GM12872 (cell line): Measurements from ENCODE around the gene EXOC3L1.

Source experiments
- TF ChIP-seq, protein P1 (sequence below): IDR thresholded peaks from 3 replicates; pipeline ENCODE4 v1.5.1; 2011; ENCODE audit warnings: low read depth, mild to moderate bottlenecking, low read length, moderate library complexity; ENCODE audit not compliant: insufficient read depth

The EXOC3L1 gene

GRCh38 chr16:67192781-67193361 lies 2.9 kb upstream of the EXOC3L1 start:
- TF ChIP-seq, protein P1, sequence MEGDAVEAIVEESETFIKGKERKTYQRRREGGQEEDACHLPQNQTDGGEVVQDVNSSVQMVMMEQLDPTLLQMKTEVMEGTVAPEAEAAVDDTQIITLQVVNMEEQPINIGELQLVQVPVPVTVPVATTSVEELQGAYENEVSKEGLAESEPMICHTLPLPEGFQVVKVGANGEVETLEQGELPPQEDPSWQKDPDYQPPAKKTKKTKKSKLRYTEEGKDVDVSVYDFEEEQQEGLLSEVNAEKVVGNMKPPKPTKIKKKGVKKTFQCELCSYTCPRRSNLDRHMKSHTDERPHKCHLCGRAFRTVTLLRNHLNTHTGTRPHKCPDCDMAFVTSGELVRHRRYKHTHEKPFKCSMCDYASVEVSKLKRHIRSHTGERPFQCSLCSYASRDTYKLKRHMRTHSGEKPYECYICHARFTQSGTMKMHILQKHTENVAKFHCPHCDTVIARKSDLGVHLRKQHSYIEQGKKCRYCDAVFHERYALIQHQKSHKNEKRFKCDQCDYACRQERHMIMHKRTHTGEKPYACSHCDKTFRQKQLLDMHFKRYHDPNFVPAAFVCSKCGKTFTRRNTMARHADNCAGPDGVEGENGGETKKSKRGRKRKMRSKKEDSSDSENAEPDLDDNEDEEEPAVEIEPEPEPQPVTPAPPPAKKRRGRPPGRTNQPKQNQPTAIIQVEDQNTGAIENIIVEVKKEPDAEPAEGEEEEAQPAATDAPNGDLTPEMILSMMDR: no peak

GRCh38 chr16:67191995-67192681 lies 2.2 kb upstream of the EXOC3L1 start, which contains the start of gene E2F4:
Gene E2F4, plus strand, starts transcription at chr16:67192155. Its CDS starts 73 bp downstream, at chr16:67192228.
- TF ChIP-seq, protein P1: no peak

DNA sequence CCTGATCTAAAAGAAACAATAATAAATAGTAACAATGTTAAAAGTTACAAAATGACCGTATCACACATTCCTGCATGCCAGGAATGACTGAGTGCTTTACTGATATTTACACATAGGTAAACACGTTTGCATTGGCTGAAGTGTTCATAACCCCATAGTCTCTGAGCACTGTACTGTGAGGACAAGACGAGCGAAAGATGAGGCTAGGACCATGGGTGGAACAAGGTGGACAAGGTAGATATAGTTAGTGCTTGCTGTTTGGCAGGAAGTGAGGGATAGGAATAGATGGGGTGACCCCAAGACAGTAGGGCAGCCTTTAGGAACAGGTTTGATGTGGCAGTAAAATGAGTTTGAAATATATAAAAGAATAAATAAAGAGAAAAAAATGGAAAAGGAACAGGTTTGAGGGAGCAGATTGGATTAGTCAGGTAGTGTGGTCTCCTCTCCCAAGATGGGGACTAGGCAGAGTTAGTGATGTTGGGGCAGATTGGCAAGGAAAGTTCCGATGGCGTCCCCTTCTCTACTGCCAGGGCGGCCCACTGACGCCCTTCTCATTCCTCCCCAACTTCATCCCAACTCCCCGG lies 1.6 kb upstream of the EXOC3L1 start:
- TF ChIP-seq, protein P1: no peak

DNA sequence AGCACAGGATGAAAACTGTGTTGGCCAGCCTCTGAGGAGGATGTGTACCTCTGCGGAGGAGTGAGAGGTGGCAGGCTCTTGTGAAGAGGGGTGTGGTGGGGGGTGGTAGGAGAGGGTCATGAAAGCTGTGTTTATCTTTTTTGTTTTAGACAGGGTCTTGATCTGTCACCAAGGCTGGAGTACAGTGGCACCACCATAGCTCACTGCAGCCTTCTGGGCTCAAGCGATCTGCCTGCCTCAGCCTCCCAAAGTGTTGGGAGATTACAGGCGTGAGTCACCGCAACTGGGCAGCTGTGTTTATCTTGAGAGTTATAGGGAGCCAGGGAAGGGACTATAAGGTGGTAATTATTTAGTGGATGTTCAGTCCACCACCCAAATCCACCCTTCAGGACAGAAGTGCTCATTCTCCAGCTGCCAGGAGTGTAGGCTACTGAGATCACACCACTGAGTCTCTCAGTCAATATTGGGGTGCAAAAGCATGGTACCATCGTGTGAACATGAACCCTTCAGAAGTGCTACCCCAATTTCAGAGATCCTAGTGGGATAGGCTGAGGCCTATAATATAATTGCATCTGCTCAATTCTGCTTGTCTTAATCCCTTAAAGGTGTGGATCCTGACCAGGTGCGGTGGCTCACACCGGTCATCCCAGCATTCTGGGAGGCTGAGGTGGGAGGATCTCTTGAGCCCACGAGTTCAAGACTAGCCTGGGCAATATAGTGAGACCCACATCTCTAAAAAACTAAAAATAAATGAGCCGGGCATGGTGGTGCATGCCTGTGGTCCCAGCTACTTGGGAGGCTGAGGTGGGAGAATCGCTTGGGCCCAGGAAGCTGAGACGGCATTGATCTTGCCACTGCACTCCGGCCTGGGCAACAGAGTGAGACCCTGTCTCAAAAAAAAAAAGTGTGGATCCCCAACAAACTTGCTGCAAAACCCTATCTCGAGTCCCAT lies 788 bp upstream of the EXOC3L1 start:
- TF ChIP-seq, protein P1: no peak

GRCh38 chr16:67188798-67189197 lies 1.1 kb downstream of the EXOC3L1 start:
- TF ChIP-seq, protein P1: no peak

DNA sequence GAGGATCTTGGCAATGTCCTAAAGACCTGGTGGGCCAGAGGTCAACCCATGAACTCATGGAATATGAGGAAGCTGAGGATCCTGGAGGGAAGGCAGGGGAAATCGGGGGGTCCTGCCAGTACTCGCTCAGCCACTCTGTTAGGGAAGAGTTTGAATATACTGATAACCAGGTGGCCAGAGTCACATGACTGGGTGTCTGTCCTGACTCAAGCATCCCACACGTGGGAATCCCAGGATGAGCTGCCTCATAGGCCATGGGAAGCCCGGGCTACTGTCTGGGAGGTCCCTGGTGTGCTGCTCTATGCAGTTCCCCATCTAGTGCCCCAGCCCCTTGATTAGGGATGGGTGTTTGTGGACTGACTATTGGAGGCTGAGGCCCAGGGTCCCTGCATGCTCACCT lies 1.6 kb downstream of the EXOC3L1 start:
- TF ChIP-seq, protein P1: no peak
